Measurements from ENCODE around the gene CTBP1.

CTBP1 gene

DNA sequence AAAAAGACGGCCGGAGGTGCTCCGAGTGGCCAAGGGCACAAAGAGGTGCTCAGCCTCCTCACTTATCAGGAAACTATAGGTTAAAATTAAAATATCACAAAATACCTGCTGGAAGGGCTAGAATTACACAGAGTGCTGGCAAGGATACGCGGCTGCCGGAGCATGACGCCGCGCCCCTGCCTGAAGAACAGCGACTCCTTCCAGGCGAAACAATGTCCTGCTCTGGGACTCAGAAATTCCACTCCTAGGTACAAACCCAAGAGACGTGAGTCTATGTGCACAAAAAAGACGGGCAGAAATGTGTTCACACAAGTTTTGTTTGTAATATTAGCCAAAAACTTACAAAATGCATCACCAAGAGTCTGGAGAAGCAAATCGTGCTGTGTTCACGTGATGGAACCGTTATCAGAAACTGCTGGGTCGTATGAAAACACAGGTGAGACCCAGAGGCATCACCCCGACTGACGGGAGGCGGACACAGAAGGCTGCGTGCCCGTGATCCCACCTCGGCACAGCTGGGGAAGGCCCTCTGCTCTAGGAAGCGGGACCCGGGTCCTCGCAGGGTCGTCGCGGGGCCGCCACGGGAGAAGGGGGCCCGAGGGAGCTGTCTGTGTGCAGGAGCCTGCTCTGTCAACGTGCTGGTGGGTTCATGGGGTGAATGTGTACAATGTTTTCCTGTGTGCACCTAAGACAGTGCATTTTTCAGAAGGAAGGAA is 27.6 kb downstream of the CTBP1 start:
- H3K4me1 ChIP-seq (ENCODE audit: control insufficient read depth, insufficient read depth, low read length), result no peaks in the 10 kb centered on the region
- no peaks in the 10 kb centered on the region for H3K27me3 ChIP-seq (ENCODE audit: control insufficient read depth, insufficient read depth, low read length)
- H3K36me3 ChIP-seq (ENCODE audit: control insufficient read depth, insufficient read depth, low read length), result peaks cover 10% of the 10 kb centered on the region
- no peak overlapping the region for H3K4me3 ChIP-seq (ENCODE audit: low read length)
- H3K9me3 ChIP-seq (ENCODE audit: control insufficient read depth, low read length), result no peaks in the 10 kb centered on the region
- H3K9ac ChIP-seq (ENCODE audit: low read length), result no peak overlapping the region

DNA sequence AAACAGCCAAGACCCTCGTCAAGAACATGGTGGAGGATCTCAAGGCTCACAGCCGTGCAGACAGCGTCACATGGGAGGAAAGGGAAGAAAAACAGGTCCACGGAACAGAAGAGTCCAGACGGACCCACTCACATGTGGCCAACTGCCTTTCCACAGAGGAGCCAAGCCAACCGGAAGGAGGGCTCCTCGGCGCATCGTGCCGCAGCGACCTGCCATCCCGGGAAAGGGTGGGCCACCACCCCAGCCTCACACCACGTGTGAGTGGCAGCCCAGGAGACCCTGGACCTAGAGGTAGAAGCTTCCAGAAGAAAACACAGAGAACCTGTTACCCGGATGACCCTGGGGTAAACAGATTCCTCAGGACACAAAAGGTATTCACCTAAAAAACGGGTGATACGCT is 28.4 kb downstream of the CTBP1 start:
- no peaks in the 10 kb centered on the region for H3K27me3 ChIP-seq (ENCODE audit: control insufficient read depth, insufficient read depth, low read length)
- H3K9me3 ChIP-seq (ENCODE audit: control insufficient read depth, low read length), result no peaks in the 10 kb centered on the region
- peaks cover 10% of the 10 kb centered on the region for H3K36me3 ChIP-seq (ENCODE audit: control insufficient read depth, insufficient read depth, low read length)
- H3K4me3 ChIP-seq (ENCODE audit: low read length), result no peak overlapping the region
- no peaks in the 10 kb centered on the region for H3K4me1 ChIP-seq (ENCODE audit: control insufficient read depth, insufficient read depth, low read length)
- no peak overlapping the region for H3K9ac ChIP-seq (ENCODE audit: low read length)

DNA sequence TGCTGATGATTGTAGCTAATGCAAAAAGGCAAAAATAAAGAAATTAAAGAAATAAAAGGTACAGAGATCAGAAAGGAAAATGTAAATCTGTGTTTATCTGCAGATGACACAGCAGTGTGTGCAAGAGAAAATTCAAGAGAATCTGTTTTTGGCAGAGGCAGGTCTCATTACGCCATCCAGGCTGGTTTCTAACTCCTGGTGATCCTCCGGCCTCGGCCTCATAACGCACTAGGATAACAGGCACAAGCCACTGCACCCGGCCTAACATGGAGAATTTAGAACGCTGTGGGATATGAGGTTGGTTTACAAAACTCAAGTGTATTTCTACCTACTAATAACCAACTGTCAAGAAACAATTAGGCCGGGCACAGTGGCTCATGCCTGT is 29.4 kb downstream of the CTBP1 start:
- Histone ChIP-seq H3K9ac (ENCODE audit: low read length) (no peak overlapping the region), H3K4me1 (ENCODE audit: control insufficient read depth, insufficient read depth, low read length) (no peaks in the 10 kb centered on the region), H3K4me3 (ENCODE audit: low read length) (no peak overlapping the region), H3K36me3 (ENCODE audit: control insufficient read depth, insufficient read depth, low read length) (peaks cover 6% of the 10 kb centered on the region), H3K27me3 (ENCODE audit: control insufficient read depth, insufficient read depth, low read length) (no peaks in the 10 kb centered on the region), H3K9me3 (ENCODE audit: control insufficient read depth, low read length) (no peaks in the 10 kb centered on the region)

DNA sequence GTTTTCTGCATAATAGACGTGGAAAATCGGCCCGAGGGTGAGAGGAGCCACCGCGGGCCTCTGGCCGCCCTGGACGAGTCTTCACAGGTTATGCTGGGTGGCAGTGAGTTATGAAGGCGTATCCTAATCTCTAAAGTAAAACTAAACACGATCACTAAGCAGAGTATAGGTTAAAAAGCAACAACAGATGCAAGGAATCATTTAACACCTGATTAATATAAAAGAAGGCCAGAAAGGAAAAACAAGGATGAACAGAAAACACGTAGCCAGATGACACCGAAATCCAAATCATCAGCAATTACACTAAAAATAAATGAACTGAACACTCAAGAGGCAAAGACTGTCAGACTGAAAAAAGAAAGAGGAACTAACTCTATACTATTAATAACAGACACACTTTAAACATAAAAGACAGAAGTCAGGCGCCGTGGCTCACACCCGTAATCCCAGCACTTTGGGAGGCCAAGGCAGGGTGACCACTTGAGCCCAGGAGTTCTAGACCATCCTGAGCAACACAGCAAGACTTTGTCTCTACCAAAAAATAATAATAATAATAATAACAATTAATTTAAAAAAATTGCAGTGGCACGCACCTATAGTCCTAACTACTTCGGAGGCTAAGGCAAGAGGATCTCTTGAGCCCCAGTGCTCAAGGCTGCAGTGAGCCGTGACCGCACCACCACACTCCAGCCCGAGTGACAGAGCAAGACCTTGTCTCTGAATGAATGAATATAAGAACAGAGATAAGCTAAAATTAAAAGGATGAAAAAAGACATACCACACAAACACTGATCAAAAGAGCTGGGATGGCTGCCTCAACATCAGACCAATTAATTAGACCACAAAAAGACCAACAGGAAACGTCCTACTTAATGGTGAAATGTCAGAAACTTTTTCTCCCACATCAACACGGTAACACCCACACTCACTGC is 30.0 kb downstream of the CTBP1 start:
- Histone ChIP-seq H3K9ac (ENCODE audit: low read length) (no peak overlapping the region), H3K27me3 (ENCODE audit: control insufficient read depth, insufficient read depth, low read length) (no peaks in the 10 kb centered on the region), H3K4me1 (ENCODE audit: control insufficient read depth, insufficient read depth, low read length) (no peaks in the 10 kb centered on the region), H3K4me3 (ENCODE audit: low read length) (no peak overlapping the region), H3K9me3 (ENCODE audit: control insufficient read depth, low read length) (no peaks in the 10 kb centered on the region), H3K36me3 (ENCODE audit: control insufficient read depth, insufficient read depth, low read length) (no peaks in the 10 kb centered on the region)

DNA sequence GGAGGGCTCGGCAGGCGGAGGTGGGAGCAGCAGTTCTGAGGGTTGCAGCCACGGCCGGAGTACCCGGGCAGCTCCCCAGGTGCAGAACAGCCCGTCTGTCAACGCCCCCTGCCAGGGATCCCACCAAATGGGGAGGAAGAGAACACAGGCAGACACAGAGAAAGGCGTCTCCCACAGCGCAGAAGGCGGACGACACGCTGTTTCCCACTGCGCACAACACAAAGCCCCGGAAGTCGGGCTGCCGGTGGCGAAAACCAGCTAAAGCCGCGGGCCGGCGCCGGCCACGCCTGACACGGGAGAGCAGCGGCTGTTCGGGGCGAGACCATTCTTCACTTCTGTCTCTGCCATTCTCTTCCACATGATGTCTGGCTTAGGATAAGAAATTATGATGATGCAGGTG is 31.6 kb downstream of the CTBP1 start:
- Histone ChIP-seq H3K9me3 (ENCODE audit: control insufficient read depth, low read length) (no peaks in the 10 kb centered on the region), H3K4me3 (ENCODE audit: low read length) (no peak overlapping the region), H3K36me3 (ENCODE audit: control insufficient read depth, insufficient read depth, low read length) (peaks cover 5% of the 10 kb centered on the region), H3K9ac (ENCODE audit: low read length) (no peak overlapping the region), H3K4me1 (ENCODE audit: control insufficient read depth, insufficient read depth, low read length) (no peaks in the 10 kb centered on the region), H3K27me3 (ENCODE audit: control insufficient read depth, insufficient read depth, low read length) (no peaks in the 10 kb centered on the region)

DNA sequence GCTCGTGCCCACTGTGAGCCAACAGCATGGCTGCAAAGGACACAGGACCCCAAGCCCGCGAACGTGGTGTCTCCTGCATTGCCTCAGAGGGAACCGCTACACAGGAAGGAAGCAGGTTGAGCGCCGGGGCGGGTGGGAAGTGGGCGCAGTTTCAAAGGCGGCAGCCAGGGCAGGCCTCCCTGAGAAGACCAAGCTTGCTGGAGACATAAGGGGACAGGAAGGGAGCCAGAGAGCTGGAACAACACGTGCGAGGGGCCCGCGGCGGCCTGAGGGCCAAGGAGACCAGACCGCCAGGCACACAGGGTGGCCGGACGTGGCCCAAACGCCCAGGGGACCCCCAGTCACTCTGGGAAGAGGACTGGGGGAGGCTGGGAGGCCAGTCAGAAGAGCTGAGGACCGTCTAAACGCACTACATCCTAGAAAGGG is 32.0 kb downstream of the CTBP1 start:
- H3K4me3 ChIP-seq (ENCODE audit: low read length), result no peak overlapping the region
- H3K27me3 ChIP-seq (ENCODE audit: control insufficient read depth, insufficient read depth, low read length), result no peaks in the 10 kb centered on the region
- H3K9me3 ChIP-seq (ENCODE audit: control insufficient read depth, low read length), result no peaks in the 10 kb centered on the region
- no peak overlapping the region for H3K9ac ChIP-seq (ENCODE audit: low read length)
- H3K4me1 ChIP-seq (ENCODE audit: control insufficient read depth, insufficient read depth, low read length), result no peaks in the 10 kb centered on the region
- H3K36me3 ChIP-seq (ENCODE audit: control insufficient read depth, insufficient read depth, low read length), result peaks cover 7% of the 10 kb centered on the region

DNA sequence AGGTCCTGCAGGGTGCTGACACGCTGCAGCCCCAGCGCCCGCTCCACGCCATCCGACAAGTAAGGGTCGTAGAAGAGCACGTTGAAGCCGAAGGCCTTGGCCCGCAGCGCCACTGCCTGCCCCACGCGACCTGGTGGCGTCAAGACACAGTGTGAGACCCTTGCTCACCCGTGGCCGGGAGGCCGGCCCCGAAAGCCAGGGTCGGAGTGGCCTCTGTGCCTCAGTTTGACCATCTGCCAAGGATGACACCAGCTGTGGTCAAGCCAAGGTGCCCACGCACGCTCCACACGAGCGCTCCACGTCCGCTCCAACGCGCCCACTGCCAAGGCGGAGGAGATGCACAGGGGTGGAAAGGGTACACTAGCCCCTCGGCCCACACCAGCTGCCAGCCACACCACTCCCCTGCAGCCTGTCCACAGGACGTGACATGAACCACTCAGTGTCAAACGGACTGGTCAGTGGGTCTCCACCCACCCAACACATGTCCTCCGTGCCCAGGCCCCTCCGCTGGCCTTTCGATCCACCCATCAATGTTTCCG is 32.8 kb downstream of the CTBP1 start:
- Histone ChIP-seq H3K4me1 (ENCODE audit: control insufficient read depth, insufficient read depth, low read length) (no peaks in the 10 kb centered on the region), H3K4me3 (ENCODE audit: low read length) (no peak overlapping the region), H3K36me3 (ENCODE audit: control insufficient read depth, insufficient read depth, low read length) (peaks cover 11% of the 10 kb centered on the region), H3K9me3 (ENCODE audit: control insufficient read depth, low read length) (no peaks in the 10 kb centered on the region), H3K27me3 (ENCODE audit: control insufficient read depth, insufficient read depth, low read length) (no peaks in the 10 kb centered on the region), H3K9ac (ENCODE audit: low read length) (no peak overlapping the region)

DNA sequence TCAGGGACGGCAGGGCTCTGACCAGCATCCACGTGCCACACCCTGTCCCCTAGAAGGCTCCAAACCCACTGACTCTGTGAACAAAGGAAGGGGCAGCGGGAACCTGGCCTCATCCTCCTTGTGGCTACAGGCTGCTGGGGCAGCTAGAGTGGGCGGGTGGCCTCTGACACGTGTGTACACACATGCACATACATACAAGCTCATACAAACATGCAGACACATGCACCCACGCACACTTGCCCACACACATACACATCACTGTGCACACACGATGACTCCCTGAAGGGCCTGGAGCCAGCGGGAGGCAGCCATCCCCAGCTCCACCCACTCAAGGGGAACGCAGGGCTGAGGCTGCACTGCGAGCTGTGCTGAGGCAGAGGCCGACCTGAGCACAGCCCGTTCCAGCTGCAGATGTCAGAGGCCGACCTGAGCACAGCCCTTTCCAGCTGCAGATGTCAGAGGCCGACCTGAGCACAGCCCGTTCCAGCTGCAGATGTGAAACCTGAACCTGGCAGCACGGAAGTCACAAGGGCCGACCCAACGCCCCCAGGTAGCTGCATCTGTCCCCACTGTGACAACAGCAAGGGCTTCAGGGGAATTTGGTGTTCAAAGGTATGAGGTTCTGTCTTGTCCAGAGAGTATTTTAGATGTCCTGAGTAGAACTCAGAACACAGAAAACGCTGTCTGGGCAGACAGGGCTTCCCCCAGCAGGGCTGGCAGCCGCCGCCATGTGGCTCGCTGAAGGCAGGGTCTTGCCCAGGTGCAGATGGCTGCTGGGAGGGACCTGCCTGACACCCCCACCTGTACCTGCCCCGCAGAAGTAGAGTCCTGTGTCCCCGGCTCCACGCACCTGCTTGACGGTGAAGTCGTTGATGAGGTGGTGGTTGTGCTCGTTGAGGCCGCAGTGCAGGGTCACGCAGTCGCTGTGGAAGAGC is 33.5 kb downstream of the CTBP1 start:
- peaks cover 11% of the 10 kb centered on the region for H3K36me3 ChIP-seq (ENCODE audit: control insufficient read depth, insufficient read depth, low read length)
- H3K9ac ChIP-seq (ENCODE audit: low read length), result no peak overlapping the region
- H3K9me3 ChIP-seq (ENCODE audit: control insufficient read depth, low read length), result no peaks in the 10 kb centered on the region
- H3K27me3 ChIP-seq (ENCODE audit: control insufficient read depth, insufficient read depth, low read length), result no peaks in the 10 kb centered on the region
- H3K4me3 ChIP-seq (ENCODE audit: low read length), result no peak overlapping the region
- peaks cover 4% of the 10 kb centered on the region for H3K4me1 ChIP-seq (ENCODE audit: control insufficient read depth, insufficient read depth, low read length)

DNA sequence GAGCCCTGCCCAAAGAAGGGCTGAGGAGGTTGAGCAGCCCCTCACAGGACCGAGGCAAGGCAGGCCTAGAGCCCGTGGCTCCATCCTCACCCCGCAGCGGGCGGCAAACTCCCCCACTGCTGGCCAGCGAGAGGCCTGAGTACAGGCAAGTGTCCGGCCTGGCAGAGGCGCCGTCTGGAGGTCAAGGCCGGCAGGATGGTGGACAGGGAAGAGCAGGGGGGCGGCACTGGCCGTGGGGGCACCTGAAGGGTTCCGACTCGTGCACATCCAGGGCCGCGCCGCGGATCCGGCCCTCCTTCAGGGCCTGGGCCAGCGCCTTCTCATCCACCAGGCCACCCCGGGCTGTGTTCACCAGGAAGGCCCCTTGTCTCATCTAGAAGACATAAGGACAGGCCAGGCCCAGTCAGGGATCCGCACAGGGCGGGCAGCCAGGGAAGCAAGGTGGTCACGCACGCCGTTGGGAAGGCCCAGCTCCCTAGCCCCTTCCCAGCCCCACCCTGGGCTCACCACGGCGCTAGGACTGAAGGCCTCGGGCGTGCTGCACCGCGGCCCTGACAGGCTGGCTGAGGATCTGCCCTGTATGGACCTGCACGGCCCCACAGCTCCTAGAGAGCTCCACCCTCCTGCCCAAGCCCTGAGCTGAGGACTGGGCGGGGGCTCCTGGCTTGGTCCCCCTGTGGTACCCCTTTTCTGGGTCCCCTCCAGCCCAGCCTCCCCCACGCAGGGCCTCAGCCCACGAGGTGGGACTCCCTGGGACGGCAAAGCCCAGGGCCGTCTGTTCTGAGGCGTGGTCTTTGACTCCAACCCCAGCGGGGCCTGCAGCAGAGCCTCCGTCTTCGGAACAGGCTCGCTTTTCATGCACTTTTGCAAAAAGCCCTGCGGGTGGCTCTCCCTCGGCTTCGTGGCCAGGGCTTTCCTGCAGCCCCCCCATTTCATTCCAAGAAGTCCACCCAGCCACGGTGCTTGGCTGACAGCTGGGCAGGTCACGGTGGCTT is 34.5 kb downstream of the CTBP1 start:
- Histone ChIP-seq H3K27me3 (ENCODE audit: control insufficient read depth, insufficient read depth, low read length) (no peaks in the 10 kb centered on the region), H3K9me3 (ENCODE audit: control insufficient read depth, low read length) (no peaks in the 10 kb centered on the region), H3K4me3 (ENCODE audit: low read length) (no peak overlapping the region), H3K36me3 (ENCODE audit: control insufficient read depth, insufficient read depth, low read length) (peaks cover 11% of the 10 kb centered on the region), H3K4me1 (ENCODE audit: control insufficient read depth, insufficient read depth, low read length) (peaks cover 14% of the 10 kb centered on the region), H3K9ac (ENCODE audit: low read length) (no peak overlapping the region)

DNA sequence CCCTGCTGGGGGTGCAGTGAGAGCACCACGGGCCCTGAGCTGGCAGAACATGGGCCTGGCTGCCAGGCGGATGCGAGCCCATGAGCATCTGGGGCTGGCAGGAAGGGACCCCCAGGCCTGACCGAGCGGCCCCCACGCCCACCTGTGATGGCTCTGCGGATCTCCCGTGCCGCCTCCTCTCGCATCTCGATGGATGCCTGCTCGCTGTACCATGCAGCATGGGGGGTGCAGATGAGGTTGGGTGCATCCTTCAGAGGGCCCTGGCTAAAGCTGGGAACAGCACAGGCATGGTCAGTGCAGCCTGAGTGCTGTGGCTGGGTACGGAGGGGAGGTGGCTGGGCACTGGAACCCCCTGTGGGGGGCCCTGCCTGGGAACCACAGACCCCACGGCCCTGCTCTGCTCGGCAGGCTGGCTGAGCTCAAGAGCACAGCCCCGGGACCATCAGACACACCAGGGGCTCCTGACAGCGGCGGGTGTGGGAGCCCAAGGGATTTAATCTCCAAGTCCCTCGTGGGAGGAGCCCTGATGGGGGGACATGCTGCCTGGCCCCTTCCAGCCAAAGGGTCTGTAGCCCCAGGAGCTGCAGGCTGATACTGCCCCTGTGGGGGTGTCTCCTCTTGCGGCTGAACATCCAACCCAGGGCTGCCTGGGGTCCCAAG is 35.5 kb downstream of the CTBP1 start:
- Histone ChIP-seq H3K9me3 (ENCODE audit: control insufficient read depth, low read length) (no peaks in the 10 kb centered on the region), H3K4me1 (ENCODE audit: control insufficient read depth, insufficient read depth, low read length) (peaks cover 24% of the 10 kb centered on the region), H3K27me3 (ENCODE audit: control insufficient read depth, insufficient read depth, low read length) (no peaks in the 10 kb centered on the region), H3K36me3 (ENCODE audit: control insufficient read depth, insufficient read depth, low read length) (peaks cover 11% of the 10 kb centered on the region), H3K4me3 (ENCODE audit: low read length) (no peak overlapping the region), H3K9ac (ENCODE audit: low read length) (no peak overlapping the region)

Measured in mucosa of stomach (tissue), 1 donor.